Measurements from ENCODE around the gene ZSCAN10. TPM values are rescaled to one million over a fixed set of nuclear protein-coding genes. Genes with fewer than 3 reads are reported as not detected.

ZSCAN10 gene
- not detected for total RNA-seq
- not detected for polyA plus RNA-seq

GRCh38 chr16:3098459-3099394, at the start of gene ZSCAN10:
TSS of gene ZSCAN10 (minus strand) at chr16:3099294. CDS start at chr16:3092937, 6,357 bp downstream.
- Histone ChIP-seq H3K4me3 (ENCODE audit: low read depth, low read length) (no peak within 1 kb of the TSS), H3K36me3 (ENCODE audit: insufficient read depth) (no peaks in the 10 kb centered on the region), H3K27ac (ENCODE audit: low read depth) (no peak within 1 kb of the TSS), H3K4me1 (ENCODE audit: insufficient read depth) (no peaks in the 10 kb centered on the region)
- WGBS: 26% methylated on average over 21 of the region's 21 CpGs
- DNase-seq (ENCODE audit: extremely low spot score): no peak

- WGBS: 92% methylated on average over 13 of the region's 13 CpGs
- DNase-seq (ENCODE audit: extremely low spot score): no peak
- H3K4me3 ChIP-seq (ENCODE audit: low read depth, low read length): no peak overlapping the region
- H3K27ac ChIP-seq (ENCODE audit: low read depth): no peak overlapping the region
- no peaks in the 10 kb centered on the region for H3K4me1 ChIP-seq (ENCODE audit: insufficient read depth)
- no peaks in the 10 kb centered on the region for H3K36me3 ChIP-seq (ENCODE audit: insufficient read depth)
Observed at GRCh38 chr16:3148256-3149192, 49.4 kb upstream of the ZSCAN10 start.

- DNase-seq (ENCODE audit: extremely low spot score): no peak
- no peaks in the 10 kb centered on the region for H3K4me1 ChIP-seq (ENCODE audit: insufficient read depth)
- H3K27ac ChIP-seq (ENCODE audit: low read depth): no peak overlapping the region
- H3K36me3 ChIP-seq (ENCODE audit: insufficient read depth): no peaks in the 10 kb centered on the region
- no peak overlapping the region for H3K4me3 ChIP-seq (ENCODE audit: low read depth, low read length)
- 97% methylated on average over 5 of the region's 5 CpGs for WGBS
Observed at GRCh38 chr16:3147757-3148104, 48.6 kb upstream of the ZSCAN10 start.

- no peaks in the 10 kb centered on the region for H3K4me1 ChIP-seq (ENCODE audit: insufficient read depth)
- H3K4me3 ChIP-seq (ENCODE audit: low read depth, low read length): no peak overlapping the region
- WGBS: 91% methylated on average over 16 of the region's 16 CpGs
- DNase-seq (ENCODE audit: extremely low spot score): no peak
- H3K36me3 ChIP-seq (ENCODE audit: insufficient read depth): no peaks in the 10 kb centered on the region
- H3K27ac ChIP-seq (ENCODE audit: low read depth): no peak overlapping the region
Observed at GRCh38 chr16:3147046-3147756, 48.1 kb upstream of the ZSCAN10 start.

- Histone ChIP-seq H3K4me3 (ENCODE audit: low read depth, low read length) (no peak overlapping the region), H3K27ac (ENCODE audit: low read depth) (no peak overlapping the region), H3K36me3 (ENCODE audit: insufficient read depth) (no peaks in the 10 kb centered on the region), H3K4me1 (ENCODE audit: insufficient read depth) (no peaks in the 10 kb centered on the region)
- 77% methylated on average over 12 of the region's 12 CpGs for WGBS
- no peak for DNase-seq (ENCODE audit: extremely low spot score)
Observed at GRCh38 chr16:3145660-3146059, 46.6 kb upstream of the ZSCAN10 start.

- H3K36me3 ChIP-seq (ENCODE audit: insufficient read depth): no peaks in the 10 kb centered on the region
- 79% methylated on average over 10 of the region's 10 CpGs for WGBS
- no peaks in the 10 kb centered on the region for H3K4me1 ChIP-seq (ENCODE audit: insufficient read depth)
- H3K27ac ChIP-seq (ENCODE audit: low read depth): no peak overlapping the region
- DNase-seq (ENCODE audit: extremely low spot score): no peak
- no peak overlapping the region for H3K4me3 ChIP-seq (ENCODE audit: low read depth, low read length)
Observed at GRCh38 chr16:3145151-3145550, 46.1 kb upstream of the ZSCAN10 start.

- 76% methylated on average over 18 of the region's 18 CpGs for WGBS
- H3K4me1 ChIP-seq (ENCODE audit: insufficient read depth): no peaks in the 10 kb centered on the region
- H3K4me3 ChIP-seq (ENCODE audit: low read depth, low read length): no peak overlapping the region
- no peak overlapping the region for H3K27ac ChIP-seq (ENCODE audit: low read depth)
- H3K36me3 ChIP-seq (ENCODE audit: insufficient read depth): no peaks in the 10 kb centered on the region
- no peak for DNase-seq (ENCODE audit: extremely low spot score)
Observed at GRCh38 chr16:3144321-3144983, 45.4 kb upstream of the ZSCAN10 start.

GRCh38 chr16:3143598-3144320, 44.7 kb upstream of the ZSCAN10 start:
- Histone ChIP-seq H3K36me3 (ENCODE audit: insufficient read depth) (no peaks in the 10 kb centered on the region), H3K4me1 (ENCODE audit: insufficient read depth) (no peaks in the 10 kb centered on the region), H3K4me3 (ENCODE audit: low read depth, low read length) (no peak overlapping the region), H3K27ac (ENCODE audit: low read depth) (no peak overlapping the region)
- 79% methylated on average over 23 of the region's 23 CpGs for WGBS
- DNase-seq (ENCODE audit: extremely low spot score): no peak

- DNase-seq (ENCODE audit: extremely low spot score): no peak
- no peak overlapping the region for H3K4me3 ChIP-seq (ENCODE audit: low read depth, low read length)
- H3K36me3 ChIP-seq (ENCODE audit: insufficient read depth): no peaks in the 10 kb centered on the region
- no peak overlapping the region for H3K27ac ChIP-seq (ENCODE audit: low read depth)
- H3K4me1 ChIP-seq (ENCODE audit: insufficient read depth): no peaks in the 10 kb centered on the region
- 93% methylated on average over 11 of the region's 11 CpGs for WGBS
Observed at GRCh38 chr16:3143189-3143588, 44.1 kb upstream of the ZSCAN10 start.

- DNase-seq (ENCODE audit: extremely low spot score): no peak
- Histone ChIP-seq H3K4me1 (ENCODE audit: insufficient read depth) (no peaks in the 10 kb centered on the region), H3K36me3 (ENCODE audit: insufficient read depth) (peaks cover 2% of the 10 kb centered on the region), H3K4me3 (ENCODE audit: low read depth, low read length) (no peak overlapping the region), H3K27ac (ENCODE audit: low read depth) (no peak overlapping the region)
- 94% methylated on average over 13 of the region's 13 CpGs for WGBS
Observed at GRCh38 chr16:3142770-3143169, 43.7 kb upstream of the ZSCAN10 start.

GRCh38 chr16:3142327-3142726, 43.2 kb upstream of the ZSCAN10 start:
- DNase-seq (ENCODE audit: extremely low spot score): no peak
- H3K4me1 ChIP-seq (ENCODE audit: insufficient read depth): no peaks in the 10 kb centered on the region
- no peak overlapping the region for H3K27ac ChIP-seq (ENCODE audit: low read depth)
- no peak overlapping the region for H3K4me3 ChIP-seq (ENCODE audit: low read depth, low read length)
- 97% methylated on average over 22 of the region's 22 CpGs for WGBS
- H3K36me3 ChIP-seq (ENCODE audit: insufficient read depth): peaks cover 2% of the 10 kb centered on the region

GRCh38 chr16:3141781-3142311, 42.8 kb upstream of the ZSCAN10 start:
- 96% methylated on average over 23 of the region's 23 CpGs for WGBS
- H3K36me3 ChIP-seq (ENCODE audit: insufficient read depth): peaks cover 2% of the 10 kb centered on the region
- DNase-seq (ENCODE audit: extremely low spot score): no peak
- H3K27ac ChIP-seq (ENCODE audit: low read depth): no peak overlapping the region
- H3K4me1 ChIP-seq (ENCODE audit: insufficient read depth): no peaks in the 10 kb centered on the region
- H3K4me3 ChIP-seq (ENCODE audit: low read depth, low read length): no peak overlapping the region
